RWPE2 (cell line): ENCODE results near the gene SAG.

Experiments used
- ATAC-seq: fragments of 200-7000 bp; cut with Tn5 transposase; 3 replicates; pipeline ENCODE4 v1.9.1; 2021; ENCODE audit warnings: low read depth
- DNase-seq: peaks from one replicate; pipeline ENCODE4 v3.0.0-alpha.2; 2020; ENCODE audit warnings: low spot score
- H3K27ac ChIP-seq: fragments of 450-650 bp; 2 replicates; pipeline ENCODE4 v1.5.1; 2017; ENCODE audit warnings: mild to moderate bottlenecking; ENCODE audit not compliant: poor library complexity, severe bottlenecking
- H3K27me3 ChIP-seq: fragments of 250-450 bp; sonication (Bioruptor Pico); 2 replicates; pipeline ENCODE4 v1.5.1; 2021; ENCODE audit warnings: mild to moderate bottlenecking, moderate library complexity; ENCODE audit not compliant: insufficient read depth, poor library complexity, severe bottlenecking
- H3K36me3 ChIP-seq: fragments of 250-450 bp; sonication (Bioruptor Pico); 2 replicates; pipeline ENCODE4 v1.5.1; 2020; ENCODE audit warnings: low read depth, mild to moderate bottlenecking, moderate library complexity
- H3K4me1 ChIP-seq: fragments of 250-450 bp; sonication (Bioruptor Pico); 2 replicates; pipeline ENCODE4 v1.5.1; 2021; ENCODE audit warnings: mild to moderate bottlenecking, moderate library complexity; ENCODE audit not compliant: insufficient read depth, poor library complexity, severe bottlenecking
- H3K4me3 ChIP-seq: fragments of 250-450 bp; sonication (Bioruptor Pico); 2 replicates; pipeline ENCODE4 v1.5.1; 2021; ENCODE audit warnings: mild to moderate bottlenecking, moderate library complexity; ENCODE audit not compliant: severe bottlenecking
- H3K9me3 ChIP-seq: fragments of 250-450 bp; sonication (Bioruptor Pico); 2 replicates; pipeline ENCODE4 v1.5.1; 2021; ENCODE audit warnings: mild to moderate bottlenecking, moderate library complexity; ENCODE audit not compliant: severe bottlenecking
- CTCF ChIP-seq: fragments of 450-650 bp; IDR thresholded peaks from one replicate; pipeline ENCODE4 v1.5.1; 2017; ENCODE audit warnings: mild to moderate bottlenecking, moderate library complexity; ENCODE audit not compliant: poor library complexity, severe bottlenecking

The SAG gene

DNA sequence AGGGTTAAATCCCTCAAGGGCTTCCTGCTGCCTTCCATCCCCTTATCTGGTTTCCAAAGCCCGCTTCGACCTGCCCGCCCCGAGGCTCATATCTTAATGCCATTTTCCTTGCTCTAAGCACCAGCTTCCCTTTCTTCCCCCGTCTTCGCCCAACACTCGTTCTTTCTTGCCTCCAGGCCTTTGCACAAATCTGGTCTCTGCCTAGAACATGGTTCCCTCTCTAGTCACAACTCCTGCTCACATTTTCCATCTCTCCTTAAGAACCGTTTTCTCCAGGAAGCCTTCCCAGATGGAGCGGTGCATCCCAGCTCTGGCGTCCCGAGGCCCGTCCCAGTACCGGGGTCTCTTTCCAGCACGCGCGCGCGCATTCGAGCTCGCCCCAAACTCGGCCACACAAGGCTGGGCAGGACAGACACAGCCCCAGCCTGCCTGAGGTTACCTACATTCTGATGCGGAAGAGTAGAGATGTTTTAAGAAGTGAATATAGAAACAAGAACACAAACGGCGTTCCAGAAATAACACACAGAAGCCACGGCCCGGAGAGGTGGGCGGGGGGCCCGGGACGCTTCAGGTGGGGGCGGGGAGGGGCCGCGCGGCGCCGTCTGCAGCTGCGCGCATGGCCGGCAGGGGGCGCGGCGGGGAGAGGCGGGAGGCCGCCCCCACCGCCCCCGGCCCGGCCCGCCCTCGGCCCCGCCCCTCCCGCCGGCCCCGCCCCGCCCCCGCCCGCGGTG is 46.3 kb downstream of the SAG start, which contains the start of gene DGKD:
Gene DGKD (plus strand): TSS at position 726 of the 731 bp plus-strand sequence. CDS start 25 bp downstream, outside the sequence.
- peak within 1 kb of the TSS; percentile 25 for H3K27ac ChIP-seq
- no peaks in the 10 kb centered on the region for H3K27me3 ChIP-seq
- peaks cover 13% of the 10 kb centered on the region for H3K36me3 ChIP-seq
- TF ChIP-seq CTCF = peak; percentile 74
- DNase-seq = no peak
- peak within 1 kb of the TSS; percentile 71 for H3K4me3 ChIP-seq
- peak; percentile 3; the same call in 1 of the 3 replicates for ATAC-seq
- H3K9me3 ChIP-seq = no peaks in the 10 kb centered on the region
- peaks cover 25% of the 10 kb centered on the region for H3K4me1 ChIP-seq

DNA sequence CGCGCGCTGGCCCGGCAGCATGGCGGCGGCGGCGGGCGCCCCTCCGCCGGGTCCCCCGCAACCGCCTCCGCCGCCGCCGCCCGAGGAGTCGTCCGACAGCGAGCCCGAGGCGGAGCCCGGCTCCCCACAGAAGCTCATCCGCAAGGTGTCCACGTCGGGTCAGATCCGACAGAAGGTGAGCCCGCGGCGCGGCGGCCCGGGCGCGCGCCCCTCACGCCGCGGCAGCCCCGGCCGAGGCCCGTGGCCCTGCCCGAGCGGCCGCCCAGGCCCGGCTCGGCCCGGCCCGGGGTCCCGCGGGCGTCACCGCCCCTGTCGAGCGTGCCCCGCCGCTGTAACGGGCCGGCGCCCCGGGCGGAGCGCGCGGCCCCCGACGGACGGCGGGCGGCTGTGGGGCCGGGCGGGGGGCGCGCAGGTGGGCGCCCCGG is 46.9 kb downstream of the SAG start:
- no peak overlapping the region for H3K27ac ChIP-seq
- H3K27me3 ChIP-seq = no peaks in the 10 kb centered on the region
- no peak for TF ChIP-seq CTCF
- no peak for ATAC-seq
- no peak for DNase-seq
- H3K4me3 ChIP-seq = peak overlapping the region; percentile 71
- peaks cover 13% of the 10 kb centered on the region for H3K36me3 ChIP-seq
- H3K9me3 ChIP-seq = no peaks in the 10 kb centered on the region
- peaks cover 25% of the 10 kb centered on the region for H3K4me1 ChIP-seq

DNA sequence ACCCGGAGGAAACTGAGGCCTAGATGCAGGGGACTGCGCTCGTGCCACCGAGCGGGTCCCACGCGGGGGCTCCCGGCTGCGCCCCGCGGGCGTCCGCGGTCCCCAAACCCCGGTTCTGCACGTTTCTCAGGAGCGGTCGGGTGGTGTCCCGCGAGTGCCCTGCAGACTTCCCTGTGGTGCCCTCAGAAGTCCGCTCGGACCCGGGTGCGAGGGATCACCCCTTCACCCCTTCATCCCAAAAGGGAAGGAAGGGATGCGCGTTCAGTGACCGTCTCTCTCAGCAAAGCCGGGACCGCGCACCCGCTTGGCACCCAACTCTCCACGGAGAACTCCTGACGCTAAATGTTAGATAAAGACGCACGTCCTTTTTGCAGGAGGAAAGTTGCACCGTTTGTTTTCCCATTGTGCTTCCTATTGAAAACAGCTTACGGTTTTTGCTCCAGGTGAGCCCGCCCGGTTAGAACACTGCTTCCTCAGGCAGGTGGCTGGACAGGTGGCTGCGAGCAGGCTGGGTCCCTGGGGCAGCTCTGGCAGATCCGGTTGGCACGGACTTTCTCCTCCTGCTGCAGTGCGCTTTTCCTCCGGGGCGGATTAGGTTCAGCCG is 47.5 kb downstream of the SAG start:
- Histone ChIP-seq H3K27ac (no peak overlapping the region), H3K36me3 (peaks cover 13% of the 10 kb centered on the region), H3K4me3 (peak overlapping the region; percentile 71), H3K9me3 (no peaks in the 10 kb centered on the region), H3K4me1 (peaks cover 25% of the 10 kb centered on the region), H3K27me3 (no peaks in the 10 kb centered on the region)
- ATAC-seq (no peak), DNase-seq (no peak)
- TF ChIP-seq CTCF = no peak

DNA sequence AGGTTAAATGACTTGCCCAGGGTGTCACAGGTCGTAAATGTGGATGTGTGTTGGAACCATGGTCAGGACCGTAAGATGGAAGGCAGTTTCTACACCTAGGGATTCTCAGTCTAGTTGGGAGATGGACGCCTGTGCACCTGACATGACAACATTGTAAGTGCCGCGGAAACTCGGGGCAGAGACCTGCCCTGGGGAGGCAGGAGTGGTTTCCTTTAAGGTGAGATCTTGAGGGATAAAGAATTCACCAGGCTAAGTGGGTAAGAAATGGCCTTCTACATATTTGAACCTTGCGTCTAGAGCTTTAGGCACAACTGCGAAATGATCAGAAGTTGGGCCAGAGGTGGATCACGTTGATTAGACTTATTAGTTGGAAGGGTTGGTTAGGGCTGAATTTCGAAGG is 48.3 kb downstream of the SAG start:
- Histone ChIP-seq H3K9me3 (no peaks in the 10 kb centered on the region), H3K4me3 (no peak overlapping the region)
- TF ChIP-seq CTCF = no peak

More for the DNA sequence above, 48.3 kb downstream of the SAG start:
- ATAC-seq (no peak), DNase-seq (no peak)
- peaks cover 18% of the 10 kb centered on the region for H3K4me1 ChIP-seq
- H3K27me3 ChIP-seq = no peaks in the 10 kb centered on the region
- peaks cover 13% of the 10 kb centered on the region for H3K36me3 ChIP-seq
- H3K27ac ChIP-seq = no peak overlapping the region
